Neural cell (in vitro differentiated cells): Measurements from ENCODE around the gene FSTL1. TPM values are rescaled to one million over a fixed set of nuclear protein-coding genes. Genes with fewer than 3 reads are reported as not detected.
A peak's percentile ranks its signal among the peaks of the same experiment; 100 is the strongest.

Experiments
- H2AFZ ChIP-seq: fragments of 200-600, 300-800 bp; sonication (generic), shearing (Covaris generic); 2 replicates; pipeline ENCODE4 v1.6.0; 2014; ENCODE audit warnings: low read depth, mild to moderate bottlenecking, antibody characterized with exemption, low read length, moderate library complexity
- H3F3A ChIP-seq: fragments of 200-600 bp; shearing (Covaris generic); 2 replicates; pipeline ENCODE4 v1.6.1; 2016; ENCODE audit warnings: mild to moderate bottlenecking, moderate library complexity, mixed read lengths, antibody characterized with exemption, low read length; ENCODE audit not compliant: insufficient read depth, poor library complexity, severe bottlenecking
- H3K27ac ChIP-seq: fragments of 200-600, 300-800 bp; sonication (generic), shearing (Covaris generic); 2 replicates; pipeline ENCODE4 v1.5.1; 2014; ENCODE audit warnings: mild to moderate bottlenecking, low read length, moderate library complexity
- H3K27me3 ChIP-seq: fragments of 300-800, 200-600 bp; sonication (generic), shearing (Covaris generic); 2 replicates; pipeline ENCODE4 v1.6.0; 2014; ENCODE audit warnings: mild to moderate bottlenecking, low read depth, low read length, moderate library complexity; ENCODE audit not compliant: insufficient read depth
- H3K36me3 ChIP-seq: fragments of 300-800, 200-600 bp; sonication (generic), shearing (Covaris generic); 2 replicates; pipeline ENCODE4 v1.5.1; 2014; ENCODE audit warnings: mild to moderate bottlenecking, antibody characterized with exemption, low read length, moderate library complexity; ENCODE audit not compliant: insufficient read depth
- H3K4me2 ChIP-seq: fragments of 300-800, 200-600 bp; sonication (generic), shearing (Covaris generic); 2 replicates; pipeline ENCODE4 v1.6.0; 2014; ENCODE audit warnings: mild to moderate bottlenecking, low read length
- H3K4me3 ChIP-seq: fragments of 300-800, 200-600 bp; sonication (generic), shearing (Covaris generic); 2 replicates; pipeline ENCODE4 v1.5.1; 2014; ENCODE audit warnings: mild to moderate bottlenecking, low read length, moderate library complexity
- H3K79me2 ChIP-seq: fragments of 200-600 bp; shearing (Covaris generic); replicated peaks from 2 replicates; pipeline ENCODE4 v1.6.0; 2014; ENCODE audit warnings: mild to moderate bottlenecking, low read length, moderate library complexity; ENCODE audit not compliant: insufficient read depth
- H3K9ac ChIP-seq: fragments of 300-800, 200-600 bp; sonication (generic), shearing (Covaris generic); 2 replicates; pipeline ENCODE4 v1.6.1; 2016; ENCODE audit warnings: mild to moderate bottlenecking, low read length, mixed read lengths
- H3K9me2 ChIP-seq: fragments of 200-600 bp; shearing (Covaris generic); 2 replicates; pipeline ENCODE4 v1.6.1; 2016; ENCODE audit warnings: mild to moderate bottlenecking, low read length, mixed read lengths; ENCODE audit not compliant: insufficient read depth
- H3K9me3 ChIP-seq: fragments of 200-600, 300-800 bp; sonication (generic), shearing (Covaris generic); 2 replicates; pipeline ENCODE4 v1.6.1; 2016; ENCODE audit warnings: mild to moderate bottlenecking, mixed run types, low read length, moderate library complexity, mixed read lengths
- H4K20me1 ChIP-seq: fragments of 200-600 bp; shearing (Covaris generic); 2 replicates; pipeline ENCODE4 v1.6.1; 2016; ENCODE audit warnings: mild to moderate bottlenecking, mixed run types; ENCODE audit not compliant: insufficient read depth
- CTCF ChIP-seq: fragments of 450-650 bp; IDR thresholded peaks from 2 replicates; pipeline ENCODE4 v1.5.1; 2014; ENCODE audit warnings: antibody characterized with exemption, mild to moderate bottlenecking, moderate library complexity; ENCODE audit not compliant: poor library complexity, severe bottlenecking
- EP300 ChIP-seq: fragments of 450-650 bp; conservative IDR thresholded peaks from 2 replicates; pipeline ENCODE4 v1.6.1; 2014; ENCODE audit warnings: antibody characterized with exemption, mild to moderate bottlenecking, moderate library complexity; ENCODE audit not compliant: poor library complexity, severe bottlenecking
- EZH2 ChIP-seq: fragments of 200-600, 300-800 bp; shearing (Covaris generic), sonication (generic); IDR thresholded peaks from 2 replicates; pipeline ENCODE4 v1.6.1; 2014; ENCODE audit warnings: antibody characterized with exemption, low read length, borderline replicate concordance, mild to moderate bottlenecking; ENCODE audit not compliant: insufficient read depth, poor library complexity, severe bottlenecking
- MXI1 ChIP-seq: fragments of 450-650 bp; conservative IDR thresholded peaks from 2 replicates; pipeline ENCODE4 v1.6.1; 2014; ENCODE audit warnings: antibody characterized with exemption, mild to moderate bottlenecking; ENCODE audit not compliant: poor library complexity, severe bottlenecking
- POLR2AphosphoS5 ChIP-seq: IDR thresholded peaks from 2 replicates; pipeline ENCODE4 v1.6.1; 2012
- RAD21 ChIP-seq: fragments of 450-650 bp; conservative IDR thresholded peaks from 2 replicates; pipeline ENCODE4 v1.6.1; 2014; ENCODE audit warnings: antibody characterized with exemption, mild to moderate bottlenecking, moderate library complexity
- REST ChIP-seq: IDR thresholded peaks from 2 replicates; pipeline ENCODE4 v1.6.1; 2012; ENCODE audit warnings: borderline replicate concordance
- SMC3 ChIP-seq: fragments of 450-650 bp; conservative IDR thresholded peaks from 2 replicates; pipeline ENCODE4 v1.6.1; 2014; ENCODE audit warnings: antibody characterized with exemption, mild to moderate bottlenecking, moderate library complexity; ENCODE audit not compliant: poor library complexity
- TAF1 ChIP-seq: IDR thresholded peaks from 2 replicates; pipeline ENCODE4 v1.6.1; 2012; ENCODE audit warnings: low read depth
- polyA plus RNA-seq: library from polyadenylated mRNA; depleted of rRNA; stranded (reverse); fragments of >200 nt; gene quantifications from 2 replicates; pipeline ENCODE4 v1.2.3, GENCODE V29; 2014

FSTL1 gene
- polyA plus RNA-seq, 1 donor from 2014 or later = 12.3 TPM

GRCh38 chr3:120416868-120417267 is 33.9 kb downstream of the FSTL1 start:
- Histone ChIP-seq H3K27ac (peak overlapping the region; percentile 59), H3F3A (no peaks in the 10 kb centered on the region), H3K4me3 (peak overlapping the region; percentile 60), H2AFZ (peak overlapping the region; percentile 46), H3K36me3 (no peaks in the 10 kb centered on the region), H3K27me3 (no peaks in the 10 kb centered on the region), H3K79me2 (no peaks in the 10 kb centered on the region), H3K9me2 (no peaks in the 10 kb centered on the region), H4K20me1 (no peaks in the 10 kb centered on the region), H3K9me3 (no peaks in the 10 kb centered on the region), H3K9ac (peak overlapping the region; percentile 36), H3K4me2 (no peak overlapping the region)
- no peak for TF ChIP-seq TAF1
- no peak for TF ChIP-seq EP300
- no peak for TF ChIP-seq CTCF
- TF ChIP-seq RAD21 = no peak
- no peak for TF ChIP-seq MXI1
- TF ChIP-seq REST = no peak
- no peak for TF ChIP-seq EZH2
- no peak for TF ChIP-seq SMC3
- TF ChIP-seq POLR2AphosphoS5 = no peak

GRCh38 chr3:120415756-120416155 is 35.0 kb downstream of the FSTL1 start:
- no peaks in the 10 kb centered on the region for H3K36me3 ChIP-seq
- no peak overlapping the region for H3K27ac ChIP-seq
- H3K4me3 ChIP-seq = no peak overlapping the region
- H3K27me3 ChIP-seq = no peaks in the 10 kb centered on the region
- H2AFZ ChIP-seq = no peak overlapping the region
- no peaks in the 10 kb centered on the region for H3K9me2 ChIP-seq
- TF ChIP-seq REST = no peak
- TF ChIP-seq MXI1 = no peak
- TF ChIP-seq POLR2AphosphoS5 = no peak
- no peak for TF ChIP-seq SMC3
- TF ChIP-seq EP300 = no peak
- no peak for TF ChIP-seq CTCF
- TF ChIP-seq EZH2 = no peak
- no peak for TF ChIP-seq TAF1
- TF ChIP-seq RAD21 = no peak
- no peak overlapping the region for H3K4me2 ChIP-seq
- H3K9ac ChIP-seq = no peak overlapping the region
- no peaks in the 10 kb centered on the region for H3K9me3 ChIP-seq
- no peaks in the 10 kb centered on the region for H4K20me1 ChIP-seq
- no peaks in the 10 kb centered on the region for H3K79me2 ChIP-seq
- no peaks in the 10 kb centered on the region for H3F3A ChIP-seq
